Measurements from ENCODE around the gene CLEC18A.
"Not testable (repeated sequence)": the region's sequence is repeated elsewhere in the genome, so short reads cannot be mapped to it uniquely, and the experiment has no call there.

Gene CLEC18A

GRCh38 chr16:69931631-69932030 lies 19.5 kb upstream of the CLEC18A start:
- no peak for DNase-seq

- no peak for DNase-seq
These were observed 18.9 kb upstream of the CLEC18A start for GRCh38 chr16:69932228-69932627.

GRCh38 chr16:69932691-69933392 lies 18.3 kb upstream of the CLEC18A start:
- no peak for DNase-seq

- DNase-seq: no peak
These were observed 17.1 kb upstream of the CLEC18A start for GRCh38 chr16:69934044-69934443.

GRCh38 chr16:69934751-69935150 lies 16.4 kb upstream of the CLEC18A start:
- DNase-seq: no peak

- DNase-seq: no peak
These were observed 15.8 kb upstream of the CLEC18A start for GRCh38 chr16:69935278-69935711.

- DNase-seq: no peak
These were observed 15.4 kb upstream of the CLEC18A start for GRCh38 chr16:69935740-69936139.

GRCh38 chr16:69936252-69936651 lies 14.9 kb upstream of the CLEC18A start:
- DNase-seq: no peak

GRCh38 chr16:69936751-69937211 lies 14.4 kb upstream of the CLEC18A start:
- DNase-seq: no peak

GRCh38 chr16:69937465-69937951 lies 13.6 kb upstream of the CLEC18A start:
- no peak for DNase-seq

GRCh38 chr16:69938981-69939820 lies 11.9 kb upstream of the CLEC18A start:
- no peak for DNase-seq

GRCh38 chr16:69939821-69940585 lies 11.1 kb upstream of the CLEC18A start:
- DNase-seq: no peak

- DNase-seq: no peak
These were observed 10.5 kb upstream of the CLEC18A start for GRCh38 chr16:69940676-69941075.

GRCh38 chr16:69941251-69942098 lies 9.7 kb upstream of the CLEC18A start:
- DNase-seq: no peak

GRCh38 chr16:69942099-69942491 lies 9.0 kb upstream of the CLEC18A start:
- no peak for DNase-seq

GRCh38 chr16:69942627-69943170 lies 8.4 kb upstream of the CLEC18A start:
- no peak for DNase-seq

- DNase-seq: not testable (repeated sequence)
These were observed 7.7 kb upstream of the CLEC18A start for GRCh38 chr16:69943241-69944036.

- DNase-seq: not testable (repeated sequence)
These were observed 723 bp upstream of the CLEC18A start for GRCh38 chr16:69950411-69950810.

GRCh38 chr16:69951672-69952031 lies 518 bp downstream of the CLEC18A start:
- DNase-seq: not testable (repeated sequence)

GRCh38 chr16:69952116-69952515 lies 982 bp downstream of the CLEC18A start:
- DNase-seq: not testable (repeated sequence)
